Measurements from ENCODE around the gene GGA1.
A peak's percentile ranks its signal among the peaks of the same experiment; 100 is the strongest.

The GGA1 gene

DNA sequence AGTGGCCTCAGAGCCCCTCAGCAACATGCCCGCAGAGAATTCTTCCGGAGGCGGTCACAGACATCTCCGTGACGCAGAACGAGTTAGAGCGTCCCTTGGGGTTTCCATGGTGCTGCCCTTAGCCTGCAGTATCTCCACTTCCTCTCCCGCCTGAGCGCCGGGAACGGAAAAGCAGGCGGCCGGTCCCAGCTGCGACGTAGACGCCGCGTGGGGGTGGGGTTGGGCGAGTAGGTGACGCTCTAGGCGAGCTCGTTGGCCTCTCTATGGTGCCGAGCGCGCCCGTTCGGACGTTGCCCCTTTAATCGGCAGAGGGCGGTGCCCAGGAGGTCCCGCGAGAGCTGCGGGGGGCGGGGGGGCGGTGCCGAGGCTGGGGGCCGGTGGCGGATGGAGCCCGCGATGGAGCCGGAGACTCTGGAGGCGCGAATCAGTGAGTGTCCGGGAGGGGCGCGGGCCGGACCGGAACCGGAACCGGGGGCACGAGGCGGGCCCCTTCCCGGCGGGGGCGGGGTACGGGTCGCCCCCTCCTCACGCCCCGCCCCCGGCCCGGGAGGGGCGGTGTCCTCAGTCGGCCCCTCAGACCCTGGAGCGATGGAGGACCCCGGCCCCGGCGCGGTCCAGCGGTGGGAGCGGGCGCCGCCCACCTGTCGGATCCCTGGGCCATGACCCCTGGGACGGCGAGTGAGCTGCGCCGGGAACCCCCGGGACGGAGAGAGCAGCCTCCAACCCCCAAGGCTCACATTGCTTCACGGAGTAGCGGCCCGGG, at the start of gene GGA1:
Gene GGA1 (plus strand): TSS at position 358 of the 763 bp plus-strand sequence. CDS start 27 bp downstream, at position 385.
- DNase-seq (ENCODE audit: low read depth), result peak; percentile 88

- no peak for DNase-seq (ENCODE audit: low read depth)
Measured at GRCh38 chr22:37559521-37559900, 49.1 kb upstream of the GGA1 start.

GRCh38 chr22:37559901-37560607, 48.6 kb upstream of the GGA1 start, which contains the start of gene CDC42EP1:
Gene CDC42EP1 (plus strand): TSS chr22:37560480. CDS start chr22:37566350, 5,870 bp downstream.
- DNase-seq (ENCODE audit: low read depth), result no peak

- no peak for DNase-seq (ENCODE audit: low read depth)
Measured at GRCh38 chr22:37560608-37561211, 47.9 kb upstream of the GGA1 start.

DNA sequence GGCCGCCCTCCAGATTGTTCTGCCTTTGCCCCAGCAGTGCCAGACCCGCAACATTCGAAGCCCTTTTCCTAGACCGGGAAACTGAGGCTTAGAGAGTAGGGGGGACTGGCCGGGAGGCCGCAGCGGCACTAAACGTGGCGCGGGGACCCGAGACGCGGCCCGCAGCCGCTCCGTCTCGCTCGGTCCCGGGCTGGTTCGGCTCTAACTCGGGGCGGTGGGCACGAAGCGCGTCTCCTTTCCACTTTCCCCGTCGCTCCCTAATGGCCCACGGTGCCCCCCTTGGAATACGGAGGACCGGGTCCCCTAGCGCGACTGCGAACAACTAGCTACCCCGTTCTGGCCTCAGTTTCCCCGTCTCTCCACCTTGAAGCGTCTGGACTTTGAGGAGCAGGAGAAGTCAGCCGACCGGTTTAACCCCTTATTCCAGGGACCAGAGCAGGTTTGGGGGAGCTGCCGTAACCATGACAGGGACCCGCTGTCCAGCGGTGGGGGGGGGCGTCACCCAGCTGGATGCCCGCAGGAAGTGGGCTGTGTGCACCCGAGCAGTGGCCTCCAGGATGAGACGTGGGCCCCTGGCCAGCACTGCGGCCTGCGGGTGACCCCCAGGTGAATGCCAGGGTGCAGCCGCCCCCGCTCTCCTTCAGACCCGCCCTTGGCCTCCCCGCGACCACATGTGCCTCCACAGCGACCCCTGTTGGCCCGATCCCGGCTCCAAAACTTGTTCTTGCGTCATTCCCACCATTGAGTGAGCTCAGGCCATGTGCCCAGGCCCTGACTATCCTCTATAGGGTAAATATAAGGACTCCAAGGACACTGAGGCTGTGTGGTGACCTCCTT, 47.2 kb upstream of the GGA1 start:
- peak; percentile 61 for DNase-seq (ENCODE audit: low read depth)

DNA sequence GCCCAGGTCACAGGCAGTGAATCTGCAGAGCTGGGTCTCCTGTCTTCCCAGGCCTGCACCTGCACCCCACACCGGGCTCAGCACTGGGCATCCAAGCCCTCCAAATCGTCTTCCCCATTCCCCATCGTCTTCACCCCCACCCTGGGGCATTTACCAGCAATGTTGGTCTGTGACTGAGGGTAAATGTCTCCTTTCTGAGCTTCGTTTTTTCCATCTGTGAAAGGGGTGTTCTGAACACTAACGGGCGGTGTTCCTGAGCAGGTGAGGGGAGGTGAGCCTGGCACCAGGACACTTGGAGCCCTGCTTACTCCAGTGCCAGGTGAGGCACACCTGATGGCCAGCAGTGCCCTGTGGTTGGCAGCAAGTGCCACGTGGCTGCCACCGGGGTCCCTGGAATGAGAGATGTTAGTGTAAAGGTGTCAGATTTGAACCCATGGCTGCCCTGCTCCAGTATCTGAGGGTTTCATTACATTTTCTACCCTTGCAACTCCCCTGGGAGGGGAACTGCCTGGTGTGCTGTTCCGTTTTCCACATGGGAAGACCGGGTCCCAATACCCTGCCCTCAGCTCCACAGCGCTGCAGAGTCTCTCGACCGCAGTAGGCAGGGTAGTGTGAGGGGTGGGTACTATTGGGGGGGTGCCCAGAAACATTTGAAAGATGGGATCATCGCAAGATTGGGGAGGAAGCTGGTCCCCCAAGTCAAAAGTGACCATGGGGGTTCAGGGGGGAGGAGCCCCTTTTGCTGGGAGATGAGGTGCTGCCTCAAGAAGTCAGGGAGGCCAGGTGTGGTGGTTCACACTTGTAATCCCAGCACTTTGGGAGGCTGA, 46.4 kb upstream of the GGA1 start:
- DNase-seq (ENCODE audit: low read depth), result no peak

DNA sequence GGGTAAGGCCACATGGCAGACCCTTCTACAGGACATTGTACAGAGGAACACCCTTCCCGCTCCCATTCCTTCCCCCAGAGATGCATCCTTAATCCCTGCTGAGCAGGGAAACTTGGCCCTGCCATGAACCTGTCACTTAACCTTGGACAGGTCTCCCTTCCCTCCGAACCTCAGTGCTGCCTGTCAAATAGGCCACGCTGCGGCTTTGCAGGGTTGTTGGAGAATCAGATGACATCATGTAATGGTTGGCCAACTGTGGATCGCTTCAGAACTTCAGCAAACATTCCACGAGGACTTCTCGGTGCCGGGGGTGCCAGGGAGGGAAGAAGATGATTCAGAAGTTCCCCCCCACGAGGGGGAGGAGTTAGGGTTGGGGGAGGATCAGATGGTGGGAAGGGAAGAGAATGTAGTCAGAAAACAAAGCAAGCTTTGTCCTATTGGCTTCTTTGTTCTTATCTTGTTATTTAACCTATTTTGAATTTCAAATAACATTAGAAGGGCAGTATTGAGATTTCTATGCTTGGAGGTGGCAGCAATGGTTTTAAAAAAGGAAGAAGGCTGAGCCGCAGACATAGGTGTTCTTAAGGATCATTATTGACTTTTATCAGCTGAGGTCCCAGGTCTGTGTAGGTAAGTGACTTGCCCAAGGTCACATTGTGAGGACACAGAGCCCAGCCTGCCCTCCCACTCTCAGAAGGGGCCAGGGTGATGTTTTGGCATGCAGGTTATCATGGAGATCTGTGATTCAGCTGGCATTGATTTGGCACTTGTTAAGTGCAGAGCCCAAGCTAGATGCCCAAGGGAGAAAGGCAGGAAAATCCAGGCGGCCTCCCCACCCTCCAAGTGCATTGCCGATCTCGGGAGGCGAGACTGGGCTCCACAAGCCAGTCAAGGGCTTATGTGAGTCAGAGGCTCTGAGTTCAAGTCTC, 45.2 kb upstream of the GGA1 start:
- no peak for DNase-seq (ENCODE audit: low read depth)

DNA sequence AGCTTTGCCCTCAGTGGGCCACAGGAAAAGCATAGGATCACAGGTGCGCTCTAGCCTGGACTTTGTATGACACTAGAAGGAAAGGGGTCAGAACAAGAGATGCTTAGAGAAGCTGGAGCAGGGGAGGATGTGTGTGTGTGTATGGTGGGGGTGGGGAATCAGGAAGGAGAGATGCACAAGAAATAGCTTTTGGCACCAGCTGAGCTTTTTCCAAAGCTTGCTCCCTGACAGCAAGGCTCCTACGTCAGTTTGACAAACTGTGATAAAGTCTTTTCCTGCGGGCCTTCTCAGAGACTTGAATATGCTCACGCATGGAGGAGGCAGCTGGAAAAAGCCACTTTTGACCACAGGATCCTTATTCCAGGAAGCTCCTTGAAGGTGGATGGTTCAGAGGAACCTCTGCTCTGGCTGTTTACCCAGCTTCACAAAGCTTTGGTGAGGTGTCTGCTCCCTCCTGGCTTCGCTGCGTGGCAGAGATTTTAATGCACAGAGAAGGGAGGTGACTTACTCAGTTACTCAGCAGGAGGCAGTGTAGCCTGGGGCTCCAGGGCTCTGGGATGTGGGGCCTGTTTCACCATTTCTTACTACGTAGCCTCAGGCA, 44.4 kb upstream of the GGA1 start:
- no peak for DNase-seq (ENCODE audit: low read depth)

GRCh38 chr22:37565830-37566229, 42.8 kb upstream of the GGA1 start:
- no peak for DNase-seq (ENCODE audit: low read depth)

DNA sequence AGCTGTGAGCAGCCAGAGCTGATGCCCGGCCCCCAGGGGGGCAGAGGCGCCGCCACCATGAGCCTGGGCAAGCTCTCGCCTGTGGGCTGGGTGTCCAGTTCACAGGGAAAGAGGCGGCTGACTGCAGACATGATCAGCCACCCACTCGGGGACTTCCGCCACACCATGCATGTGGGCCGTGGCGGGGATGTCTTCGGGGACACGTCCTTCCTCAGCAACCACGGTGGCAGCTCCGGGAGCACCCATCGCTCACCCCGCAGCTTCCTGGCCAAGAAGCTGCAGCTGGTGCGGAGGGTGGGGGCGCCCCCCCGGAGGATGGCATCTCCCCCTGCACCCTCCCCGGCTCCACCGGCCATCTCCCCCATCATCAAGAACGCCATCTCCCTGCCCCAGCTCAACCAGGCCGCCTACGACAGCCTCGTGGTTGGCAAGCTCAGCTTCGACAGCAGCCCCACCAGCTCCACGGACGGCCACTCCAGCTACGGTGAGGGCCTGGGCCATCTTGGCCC, 42.3 kb upstream of the GGA1 start:
- peak; percentile 16 for DNase-seq (ENCODE audit: low read depth)

DNA sequence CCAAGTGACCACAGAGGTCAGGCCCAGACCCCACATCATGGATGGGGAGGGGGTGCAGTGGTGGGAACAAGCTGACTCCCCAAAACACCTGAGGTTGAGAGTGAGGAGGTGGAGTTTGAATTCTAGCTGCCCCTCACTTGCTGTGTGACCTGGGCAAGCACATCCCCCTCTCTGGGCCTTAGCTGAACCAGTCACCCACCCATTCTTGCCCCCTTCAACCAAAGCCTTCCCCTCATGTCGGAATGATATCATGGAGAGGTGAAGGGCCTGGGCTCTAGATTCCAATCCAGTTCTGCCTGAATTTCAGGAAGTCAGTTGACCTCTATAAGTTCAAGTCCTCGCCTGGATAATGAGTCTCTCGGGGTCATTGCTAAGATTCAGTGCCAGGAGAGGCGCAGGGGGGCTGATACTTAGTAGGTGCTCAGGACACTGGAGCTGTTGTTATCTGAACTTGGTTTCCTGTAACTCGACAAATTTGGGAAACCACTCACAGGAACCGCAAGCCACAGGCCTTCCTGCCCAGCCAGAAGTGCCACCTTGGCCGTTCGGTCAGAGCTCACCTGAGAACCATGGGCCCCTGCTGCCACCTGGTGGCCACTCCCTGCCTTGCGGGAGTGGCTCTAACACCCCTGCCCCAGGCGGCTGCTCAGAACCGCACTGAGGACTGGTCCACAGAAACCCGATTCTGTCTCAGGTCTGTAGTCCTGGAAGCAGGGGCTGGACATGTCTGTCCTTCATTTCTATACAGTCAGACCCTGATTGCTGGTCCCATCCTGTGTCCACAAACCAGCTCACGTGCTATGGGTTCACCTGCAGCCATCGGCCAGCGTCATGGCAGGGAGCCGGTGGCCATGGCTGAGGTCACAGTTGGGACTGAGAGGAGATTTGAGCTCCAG, 41.5 kb upstream of the GGA1 start:
- DNase-seq (ENCODE audit: low read depth), result peak; percentile 86

- DNase-seq (ENCODE audit: low read depth), result no peak
Measured at GRCh38 chr22:37568012-37568411, 40.6 kb upstream of the GGA1 start.

- DNase-seq (ENCODE audit: low read depth), result no peak
Measured at GRCh38 chr22:37568448-37569008, 40.1 kb upstream of the GGA1 start.

- no peak for DNase-seq (ENCODE audit: low read depth)
Measured at GRCh38 chr22:37569009-37569920, 39.4 kb upstream of the GGA1 start.

- no peak for DNase-seq (ENCODE audit: low read depth)
Measured at GRCh38 chr22:37569921-37570660, 38.5 kb upstream of the GGA1 start.

GRCh38 chr22:37570661-37570976, 38.0 kb upstream of the GGA1 start:
- no peak for DNase-seq (ENCODE audit: low read depth)

Measured in stimulated activated CD8-positive, alpha-beta memory T cell treated with anti-CD3 and anti-CD28 coated beads, Interleukin-15, amount 100 ng/mL, for 1 hour (primary cell).